GM19455 (cell line): ENCODE results near the gene RNF111.
"Not testable (repeated sequence)": the region's sequence is repeated elsewhere in the genome, so short reads cannot be mapped to it uniquely, and the experiment has no call there.

Source experiments
- ATAC-seq: cut with Tn5 transposase; IDR thresholded peaks from one replicate; pipeline ENCODE4 v1.9.1; 2021; ENCODE audit not compliant: unreplicated experiment

The RNF111 gene

DNA sequence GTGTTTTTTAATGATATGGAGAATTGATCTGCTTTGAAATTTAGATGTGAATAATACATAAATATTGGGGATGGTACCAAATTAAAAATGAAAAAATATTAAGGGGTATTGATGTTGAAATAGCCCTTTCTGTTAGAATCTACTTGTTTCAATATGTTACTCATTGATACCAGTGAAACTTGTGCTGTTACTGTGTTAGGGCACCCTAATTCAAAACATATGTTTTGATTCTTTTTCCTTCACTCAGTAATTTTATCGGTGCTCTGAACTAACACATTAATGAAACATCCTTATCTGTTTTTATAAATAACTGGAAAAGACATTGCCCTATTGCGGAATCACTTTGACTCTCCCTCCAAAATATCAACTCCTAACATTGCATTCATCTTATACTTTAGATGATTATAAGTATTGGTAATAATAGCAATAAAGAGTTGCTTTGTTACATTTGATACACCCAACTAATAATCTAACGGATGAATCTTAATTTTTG is 65.5 kb downstream of the RNF111 start:
- no peak for ATAC-seq

DNA sequence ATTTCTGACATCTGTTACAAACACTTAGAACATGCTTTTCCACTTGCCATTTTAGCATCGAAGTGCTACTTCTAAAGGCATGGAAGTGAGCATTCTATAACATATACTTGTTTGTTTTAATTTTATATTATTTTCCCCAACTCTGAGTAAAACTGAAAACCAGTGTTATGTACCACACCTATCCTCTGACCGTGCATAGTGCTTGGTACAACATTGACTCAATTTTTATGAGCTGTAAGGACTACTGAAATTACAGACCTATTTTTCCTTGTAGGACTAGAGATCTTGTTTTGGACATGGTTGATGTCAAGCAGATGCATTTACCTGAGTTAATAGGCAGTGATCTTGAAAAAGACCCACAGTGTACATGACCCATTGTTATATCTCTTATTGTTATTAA is 66.0 kb downstream of the RNF111 start:
- ATAC-seq, result no peak

DNA sequence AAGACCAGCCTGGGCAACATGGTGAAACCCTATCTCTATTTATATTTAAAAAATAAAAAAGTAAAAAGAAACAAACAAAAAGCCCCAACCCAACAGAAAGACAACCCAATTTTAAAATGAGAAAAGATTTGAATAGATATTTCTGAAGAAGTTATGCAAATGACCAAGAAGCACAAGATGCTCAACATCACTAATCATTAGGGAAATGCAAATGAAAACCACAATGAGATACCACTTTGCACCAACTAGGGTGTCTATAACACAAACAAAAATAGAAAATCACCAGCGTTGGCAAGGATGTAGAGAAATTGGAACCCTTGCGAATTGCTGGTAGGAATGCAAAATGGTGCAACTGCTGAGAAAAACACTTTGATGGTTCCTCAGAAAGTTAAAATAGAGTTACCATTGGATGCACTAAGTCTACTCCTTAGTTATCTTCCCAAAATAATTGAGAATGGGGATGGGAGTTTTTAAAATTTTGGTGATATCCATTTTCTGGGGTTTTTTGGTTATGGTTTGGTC is 71.7 kb downstream of the RNF111 start:
- no peak for ATAC-seq

DNA sequence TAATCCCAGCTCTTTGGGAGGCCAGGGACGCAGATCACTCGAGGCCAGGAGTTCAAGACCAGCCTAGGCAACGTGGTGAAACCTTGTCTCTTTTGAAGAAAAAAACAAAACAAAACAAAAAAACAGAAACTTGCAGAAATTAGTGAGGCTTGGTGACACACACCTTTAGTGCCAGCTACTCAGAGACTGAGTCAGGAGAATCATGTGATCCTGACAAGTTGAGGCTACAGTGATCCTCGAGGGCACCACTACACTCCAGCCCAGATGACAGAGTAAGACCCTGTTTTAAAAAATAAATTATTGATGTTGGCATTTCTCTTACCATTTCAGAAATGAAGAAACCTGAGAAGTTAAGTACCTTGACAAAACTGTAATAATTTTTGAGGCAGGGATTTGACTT is 72.9 kb downstream of the RNF111 start:
- ATAC-seq, result no peak

DNA sequence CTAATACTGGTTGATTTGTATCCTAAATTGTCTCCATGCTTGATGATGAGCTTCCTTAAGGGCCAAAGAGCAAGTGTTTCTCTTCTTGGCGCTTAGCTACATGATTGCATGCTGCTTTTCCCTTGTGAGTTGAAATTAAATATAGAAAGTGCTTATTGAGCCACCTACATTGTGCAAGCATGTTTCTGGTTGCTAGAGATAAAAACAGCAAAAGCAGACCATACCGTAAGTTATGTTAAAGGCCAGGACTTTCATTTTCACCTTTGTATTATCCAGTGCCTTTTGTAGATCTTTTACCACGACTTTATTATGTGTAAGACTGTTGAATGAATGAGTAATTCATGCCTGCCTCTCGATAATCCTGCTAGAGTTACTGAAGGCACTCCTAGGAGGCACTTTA is 75.6 kb downstream of the RNF111 start:
- no peak for ATAC-seq

DNA sequence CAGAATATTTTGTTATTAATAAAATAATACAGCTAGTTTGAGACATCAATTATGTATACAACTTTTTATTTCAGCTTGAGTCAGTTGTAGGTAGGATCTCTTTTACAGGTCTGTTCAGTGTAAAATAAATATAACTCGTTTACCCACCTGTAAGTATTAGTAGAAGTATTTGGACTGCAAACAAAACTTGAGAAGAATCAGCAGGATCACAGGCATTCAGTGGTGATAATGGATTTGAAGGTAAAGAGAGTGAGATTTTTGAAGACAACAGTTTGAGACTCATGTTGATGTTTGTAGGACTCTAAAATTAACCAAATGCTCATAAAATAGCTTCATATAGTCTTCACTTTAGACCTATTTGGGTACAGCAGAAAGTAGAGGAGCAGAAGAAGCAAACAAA is 82.0 kb downstream of the RNF111 start:
- ATAC-seq, result no peak

DNA sequence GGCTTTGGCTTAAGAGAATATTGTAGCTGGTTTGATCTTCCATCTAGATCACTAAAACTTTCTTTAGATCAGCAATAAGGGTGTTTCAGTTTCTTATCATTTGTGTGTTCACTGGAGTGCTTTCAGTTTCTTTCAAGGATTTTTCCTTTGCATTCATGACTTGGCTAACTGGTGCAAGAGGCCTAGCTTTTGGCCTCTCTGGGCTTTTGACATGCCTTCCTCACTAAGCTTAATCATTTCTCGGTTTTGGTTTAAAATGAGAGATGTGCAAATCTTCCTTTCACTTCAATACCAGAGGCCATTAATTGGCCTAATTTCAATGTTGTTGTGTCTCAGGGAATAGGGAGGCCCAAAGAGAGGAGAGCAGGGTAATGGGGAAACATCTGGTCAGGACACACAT is 87.1 kb downstream of the RNF111 start:
- no peak for ATAC-seq

DNA sequence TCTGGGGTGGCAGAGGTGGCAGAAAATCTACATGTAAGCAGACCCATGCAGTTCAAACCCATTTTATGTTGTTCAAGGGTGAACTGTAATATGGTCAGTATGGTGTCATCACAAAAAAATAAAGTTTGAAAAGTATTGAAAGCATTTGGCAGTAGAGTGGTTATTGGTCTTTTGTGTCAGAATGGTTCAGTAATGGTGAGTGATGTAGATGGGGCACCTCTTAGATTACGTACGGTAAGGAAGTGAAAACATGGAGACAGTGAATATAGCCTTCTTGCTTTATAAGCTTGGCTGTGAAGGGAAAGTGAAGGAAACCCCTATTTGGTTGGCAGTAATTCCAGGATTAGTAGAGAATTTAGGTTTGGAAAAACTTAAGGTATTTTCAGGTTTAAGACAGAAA is 100.3 kb downstream of the RNF111 start:
- ATAC-seq, result no peak

DNA sequence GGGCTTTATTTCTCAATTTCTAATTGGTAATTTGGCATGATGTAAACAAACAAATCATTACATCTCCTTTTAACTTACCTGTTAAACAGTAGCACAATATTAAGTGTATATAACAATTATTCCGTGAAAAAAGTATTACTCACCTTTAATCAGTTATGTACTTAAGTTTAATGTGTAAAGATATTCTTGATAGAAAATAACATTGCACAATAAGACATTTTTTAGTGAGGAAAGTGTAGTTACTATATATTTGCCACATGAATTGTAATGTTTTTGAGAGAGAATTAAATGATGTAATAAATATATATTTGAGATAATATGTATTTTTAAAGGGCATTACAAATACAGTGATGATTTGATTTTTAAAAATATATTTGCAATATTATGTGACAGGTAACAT is 106.6 kb downstream of the RNF111 start:
- ATAC-seq, result no peak

DNA sequence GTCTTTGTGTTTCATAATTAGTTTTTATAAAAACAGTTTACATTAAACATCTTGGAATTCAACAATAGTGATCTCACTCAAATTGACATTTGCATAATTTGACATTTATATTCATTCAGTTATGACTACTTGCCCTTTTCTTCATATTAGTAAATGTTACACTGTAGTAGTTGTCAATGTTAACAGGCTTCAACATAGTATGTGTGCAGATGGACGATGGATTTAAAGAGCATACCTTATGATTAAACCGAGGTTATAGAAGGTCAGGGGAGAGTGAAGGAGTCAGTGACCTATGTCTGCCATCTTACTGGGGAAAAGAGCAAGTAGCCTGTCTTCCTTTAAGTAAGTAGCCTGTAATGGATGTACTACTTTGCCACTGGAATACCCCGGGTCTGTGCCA is 109.0 kb downstream of the RNF111 start:
- ATAC-seq, result no peak

DNA sequence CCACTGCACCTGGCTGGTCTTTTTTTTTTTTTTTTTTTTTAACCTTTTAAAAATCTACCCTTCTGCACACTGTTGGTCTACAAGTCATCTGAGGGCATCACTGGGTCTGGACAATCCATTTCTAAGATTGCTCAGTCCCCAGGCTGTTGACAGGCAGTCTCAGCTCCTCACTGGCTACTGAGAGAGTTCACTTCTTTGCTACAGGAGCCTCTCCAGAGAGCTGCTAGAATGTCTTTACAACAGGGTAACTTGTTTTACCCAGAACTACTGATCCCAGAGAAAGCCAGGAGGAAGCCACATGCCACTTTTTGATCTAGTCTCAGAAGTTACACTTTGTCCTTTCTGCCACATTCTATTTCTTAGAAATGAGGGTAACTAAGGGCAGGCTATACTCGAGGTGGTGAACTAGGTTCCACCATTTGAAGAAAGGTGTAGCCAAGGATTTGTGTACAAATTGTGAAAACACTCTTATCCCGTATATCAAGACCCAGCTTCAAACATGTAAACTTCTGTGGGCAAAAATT is 111.8 kb downstream of the RNF111 start:
- ATAC-seq, result no peak

DNA sequence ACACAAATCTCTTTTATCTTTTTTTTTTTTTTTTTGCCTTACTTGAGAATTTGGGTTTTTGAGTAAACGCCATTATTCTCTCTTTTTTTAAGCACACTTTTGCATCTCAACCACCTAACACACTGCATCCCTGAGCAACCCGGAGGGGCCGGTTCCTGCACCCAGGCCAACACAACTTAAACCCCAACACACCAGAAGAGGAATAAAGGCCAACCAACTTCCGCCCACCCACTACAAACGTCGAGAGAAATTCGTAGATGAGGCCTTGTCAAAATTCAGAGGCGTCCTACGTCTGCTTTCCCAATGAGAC is 117.1 kb downstream of the RNF111 start:
- ATAC-seq, result peak; percentile 33

DNA sequence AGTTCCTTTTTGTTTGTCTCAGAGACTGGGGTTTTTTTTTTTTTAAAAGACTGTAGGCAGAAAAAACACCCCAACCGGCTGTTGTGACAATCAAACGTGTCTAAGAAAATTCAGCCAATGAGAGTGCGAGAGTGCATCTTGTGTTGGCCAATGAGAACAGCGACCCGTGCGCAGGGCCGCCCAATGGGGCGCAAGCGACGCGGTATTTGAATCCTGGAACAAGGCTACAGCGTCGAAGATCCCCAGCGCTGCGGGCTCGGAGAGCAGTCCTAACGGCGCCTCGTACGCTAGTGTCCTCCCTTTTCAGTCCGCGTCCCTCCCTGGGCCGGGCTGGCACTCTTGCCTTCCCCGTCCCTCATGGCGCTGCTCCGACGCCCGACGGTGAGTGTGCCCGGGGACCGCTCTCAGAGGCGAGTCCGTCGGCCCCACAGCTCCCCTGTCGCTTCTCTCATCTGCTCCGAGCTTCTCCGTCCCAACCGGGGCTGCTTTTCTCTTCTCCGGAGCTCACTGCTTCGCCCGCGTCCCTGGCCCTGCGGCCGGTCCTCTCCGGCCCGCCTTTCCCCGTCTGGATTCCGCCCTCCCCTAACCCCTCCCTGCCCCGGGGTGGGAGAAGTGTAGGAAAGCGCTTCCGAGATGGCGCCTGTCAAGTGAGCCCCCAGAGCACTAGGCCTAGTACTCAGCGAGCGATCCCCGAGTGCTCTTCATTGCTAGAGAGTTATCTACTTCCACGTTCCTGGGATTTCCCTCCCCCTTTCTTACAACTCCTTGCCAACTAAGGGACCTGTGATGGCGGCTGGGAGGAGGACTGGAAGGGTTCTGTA is 117.7 kb downstream of the RNF111 start, which contains the start of gene CCNB2:
CCNB2 (plus strand) TSS at position 235 of the 821 bp plus-strand sequence; CDS start at position 358, 123 bp downstream.
- ATAC-seq, result peak; percentile 99

DNA sequence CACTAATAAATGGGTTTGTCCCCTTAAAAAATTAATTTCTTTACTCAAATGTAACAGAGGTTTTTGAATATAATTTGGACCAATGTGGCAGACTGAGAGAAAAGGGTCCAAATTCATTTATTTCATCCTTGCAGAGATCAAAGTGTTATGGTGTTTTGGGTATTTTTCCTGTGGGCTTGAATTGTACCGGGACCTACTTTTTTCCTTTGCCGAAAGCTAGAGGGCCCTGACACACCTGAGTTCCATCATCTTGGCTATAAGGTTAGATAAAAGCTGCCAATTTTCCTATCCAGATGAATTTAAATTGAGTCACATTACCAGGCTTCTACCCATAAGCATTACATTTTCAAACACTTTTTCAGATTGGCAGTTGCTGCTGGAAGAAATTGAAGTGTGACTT is 118.4 kb downstream of the RNF111 start:
- no peak for ATAC-seq

DNA sequence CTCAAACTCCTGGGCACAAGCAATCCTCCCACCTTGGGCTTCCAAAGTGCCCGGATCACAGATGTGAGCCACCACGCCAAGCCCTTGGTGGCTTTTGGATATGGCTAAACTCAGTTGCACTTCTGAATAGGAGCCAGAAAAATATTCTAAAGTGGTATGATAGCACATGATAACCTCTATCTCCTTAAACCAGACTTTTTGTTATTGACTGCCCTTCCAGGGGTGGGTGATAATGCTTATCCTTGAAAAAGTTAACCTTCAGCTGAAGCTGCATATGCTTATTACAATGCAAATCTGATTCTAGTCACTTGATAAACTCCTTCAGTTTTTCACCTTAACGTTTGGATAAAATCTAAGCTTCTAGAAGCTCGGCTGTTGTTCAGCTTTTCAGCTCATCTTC is 123.8 kb downstream of the RNF111 start:
- ATAC-seq, result no peak

DNA sequence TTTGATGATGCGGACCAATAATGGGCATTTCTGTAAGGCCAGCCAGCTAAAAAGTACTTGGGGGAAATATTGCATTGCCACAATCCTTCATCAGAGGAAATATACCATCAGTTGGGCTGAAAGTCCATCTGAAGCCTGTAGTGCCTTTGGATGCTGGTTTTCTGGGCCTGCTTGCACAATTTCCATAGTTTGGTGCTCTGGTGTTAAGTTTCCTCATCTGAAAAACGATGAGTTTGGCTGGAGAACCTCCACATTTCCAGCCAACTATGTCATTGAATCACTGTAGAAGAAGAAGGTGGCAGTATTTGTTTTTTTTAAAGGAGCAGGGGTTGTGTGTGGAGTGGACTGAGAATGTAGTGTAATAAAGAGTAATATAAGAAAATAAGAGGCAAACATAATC is 127.6 kb downstream of the RNF111 start:
- ATAC-seq, result no peak

DNA sequence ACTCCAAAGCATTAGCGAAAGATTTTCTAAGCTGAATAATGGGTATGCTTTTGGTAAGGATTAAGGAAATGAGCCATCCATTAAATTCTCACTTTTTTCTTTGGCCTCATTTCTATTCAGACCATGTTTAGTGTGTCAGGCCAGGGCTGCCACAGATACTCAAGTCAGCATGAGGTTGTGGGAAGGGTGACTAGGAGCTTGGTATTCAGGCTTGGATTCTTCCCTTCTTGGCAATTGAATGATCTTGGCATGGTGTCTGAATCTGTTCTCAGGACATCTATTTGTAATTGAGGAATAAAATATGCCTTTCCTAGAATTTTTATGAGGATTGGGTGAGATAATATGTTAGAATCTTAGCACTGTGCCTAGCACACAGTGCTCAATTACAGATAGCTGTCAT is 128.7 kb downstream of the RNF111 start:
- ATAC-seq, result no peak

DNA sequence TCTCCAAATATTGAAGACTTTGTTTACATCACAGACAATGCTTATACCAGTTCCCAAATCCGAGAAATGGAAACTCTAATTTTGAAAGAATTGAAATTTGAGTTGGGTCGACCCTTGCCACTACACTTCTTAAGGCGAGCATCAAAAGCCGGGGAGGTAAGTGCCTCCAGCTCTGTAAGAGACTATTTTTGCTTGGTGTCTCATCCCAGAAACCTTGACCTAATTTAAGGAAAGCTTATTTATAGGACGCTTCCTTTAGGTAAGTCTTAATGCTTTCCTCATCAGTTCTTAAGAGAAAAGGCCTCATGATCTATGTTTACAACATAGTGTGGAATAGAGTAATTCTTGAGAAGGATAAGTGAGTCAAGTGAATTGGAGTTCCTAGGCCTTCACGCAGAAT is 129.3 kb downstream of the RNF111 start:
- ATAC-seq, result no peak

DNA sequence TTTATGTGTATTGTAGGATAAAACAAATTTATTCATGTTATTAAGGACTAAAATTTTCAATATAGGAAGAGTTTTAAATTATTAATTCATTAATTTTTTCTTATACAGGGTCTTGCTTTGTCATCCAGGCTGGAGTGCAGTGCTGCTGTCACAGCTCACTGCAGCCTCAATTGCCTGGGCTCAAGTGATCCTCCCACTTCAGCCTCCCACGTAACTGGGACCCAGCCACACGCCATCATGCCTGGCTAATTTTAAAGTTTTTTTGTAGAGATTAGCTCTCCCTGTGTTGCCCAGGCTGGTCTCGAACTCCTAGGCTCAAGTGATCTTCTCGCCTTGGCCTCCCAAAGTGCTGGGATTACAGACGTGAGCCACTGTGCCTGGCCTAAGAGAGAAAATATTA is 132.2 kb downstream of the RNF111 start:
- no peak for ATAC-seq

DNA sequence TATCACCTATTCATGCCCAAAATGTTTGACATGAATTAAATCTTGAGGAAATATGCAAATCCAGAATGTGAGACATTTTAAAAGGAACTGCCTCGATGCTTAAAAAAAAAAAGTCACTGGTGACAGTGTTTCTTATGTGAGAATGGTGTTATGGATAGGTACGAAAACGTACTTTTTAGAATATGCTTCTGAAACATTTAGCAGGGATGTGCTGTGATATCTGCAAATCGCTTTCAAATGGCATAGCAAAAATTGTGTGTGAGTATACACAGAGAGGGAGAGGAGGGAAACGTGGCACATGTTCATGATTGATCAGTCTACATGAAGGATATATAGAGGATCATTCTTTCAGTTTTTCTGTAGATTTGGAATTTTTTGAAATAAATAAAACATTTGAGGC is 133.5 kb downstream of the RNF111 start:
- ATAC-seq, result no peak

DNA sequence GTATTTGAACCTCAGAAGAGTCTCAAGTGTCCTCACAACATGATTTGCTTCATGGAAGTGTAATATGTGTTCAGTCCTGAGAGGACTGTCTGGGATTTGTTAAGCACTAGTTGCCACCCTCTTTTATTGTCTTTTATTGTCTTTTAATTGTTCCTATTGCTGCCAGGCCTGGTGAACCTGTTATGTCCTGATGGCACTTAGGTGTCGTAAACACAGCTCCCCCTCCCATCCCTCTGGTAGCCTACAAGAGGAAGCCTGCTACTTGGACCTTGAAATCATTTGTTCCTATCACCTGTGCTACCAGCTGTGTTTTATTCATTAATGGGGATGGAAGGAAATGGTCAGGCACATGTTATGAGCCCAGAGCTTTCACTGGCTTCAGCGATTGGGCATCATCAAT is 136.8 kb downstream of the RNF111 start:
- no peak for ATAC-seq

DNA sequence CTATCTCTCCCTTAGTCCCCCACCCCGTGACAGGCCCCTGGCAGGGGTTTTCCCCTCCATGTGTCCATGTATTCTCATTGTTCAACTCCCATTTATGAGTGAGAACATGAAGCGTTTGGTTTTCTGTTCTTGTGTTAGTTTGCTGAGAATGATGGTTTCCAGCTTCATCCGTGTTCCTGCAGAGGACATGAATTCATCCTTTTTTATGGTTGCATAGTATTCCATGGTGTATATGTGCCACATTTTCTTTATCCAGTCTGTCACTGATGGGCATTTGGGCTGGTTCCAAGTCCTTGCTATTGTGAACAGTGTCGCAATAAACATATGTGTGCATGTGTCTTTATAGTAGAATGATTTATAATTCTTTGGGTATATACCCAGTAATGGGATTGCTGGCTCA is 138.2 kb downstream of the RNF111 start:
- ATAC-seq, result not testable (repeated sequence)

DNA sequence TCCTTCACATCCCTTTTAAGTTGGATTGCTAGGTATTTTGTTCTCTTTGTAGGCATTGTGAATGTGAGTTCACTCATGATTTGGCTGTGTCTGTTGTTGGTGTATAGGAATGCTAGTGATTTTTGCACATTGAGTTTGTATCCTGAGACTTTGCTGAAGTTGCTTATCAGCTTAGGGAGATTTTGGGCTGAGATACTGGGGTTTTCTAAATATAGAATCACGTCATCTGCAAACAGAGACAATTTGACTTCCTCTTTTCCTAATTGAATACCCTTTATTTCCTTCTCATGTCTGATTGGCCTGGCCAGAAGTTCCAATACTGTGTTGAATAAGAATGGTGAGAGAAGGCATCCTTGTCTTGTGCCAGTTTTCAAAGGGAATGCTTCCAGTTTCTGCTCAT is 139.8 kb downstream of the RNF111 start:
- ATAC-seq, result not testable (repeated sequence)
